Activated naive CD8-positive, alpha-beta T cell treated with anti-CD3 and anti-CD28 coated beads, Interleukin-2, amount 50 U/mL, for 24 hours (primary cell): Measurements from ENCODE around the gene DNAJB11.
"Not testable (repeated sequence)": the region's sequence is repeated elsewhere in the genome, so short reads cannot be mapped to it uniquely, and the experiment has no call there.

Source experiments
- ATAC-seq: fragments of 150-1000 bp; cut with Tn5 transposase; one replicate; pipeline ENCODE4 v1.10.0; 2021
- DNase-seq: peaks from one replicate; pipeline ENCODE4 v3.0.0; 2021
- H3K27ac Mint-ChIP-seq: one replicate; pipeline ENCODE4 v1.8.0; 2021; ENCODE audit warnings: mild to moderate bottlenecking, mixed read lengths
- H3K27me3 Mint-ChIP-seq: one replicate; pipeline ENCODE4 v1.8.0; 2021; ENCODE audit warnings: mixed read lengths
- H3K36me3 Mint-ChIP-seq: one replicate; pipeline ENCODE4 v1.8.0; 2021; ENCODE audit warnings: low read depth, mixed read lengths
- H3K4me1 Mint-ChIP-seq: one replicate; pipeline ENCODE4 v1.8.0; 2021; ENCODE audit warnings: mixed read lengths
- H3K4me3 Mint-ChIP-seq: one replicate; pipeline ENCODE4 v1.8.0; 2021; ENCODE audit warnings: mild to moderate bottlenecking, moderate library complexity, mixed read lengths
- H3K9me3 Mint-ChIP-seq: one replicate; pipeline ENCODE4 v1.8.0; 2021; ENCODE audit warnings: mixed read lengths

DNAJB11 gene

GRCh38 chr3:186536883-186537844 is 33.4 kb upstream of the DNAJB11 start:
- no peaks in the 10 kb centered on the region for H3K27me3 Mint-ChIP-seq
- no peaks in the 10 kb centered on the region for H3K9me3 Mint-ChIP-seq
- peak overlapping the region; percentile 87 for H3K27ac Mint-ChIP-seq
- peaks cover 2% of the 10 kb centered on the region for H3K36me3 Mint-ChIP-seq
- ATAC-seq = no peak
- peaks cover 92% of the 10 kb centered on the region for H3K4me1 Mint-ChIP-seq
- DNase-seq = no peak
- peak overlapping the region; percentile 33 for H3K4me3 Mint-ChIP-seq

- peaks cover 2% of the 10 kb centered on the region for H3K36me3 Mint-ChIP-seq
- peaks cover 76% of the 10 kb centered on the region for H3K4me1 Mint-ChIP-seq
- H3K9me3 Mint-ChIP-seq = no peaks in the 10 kb centered on the region
- H3K27me3 Mint-ChIP-seq = no peaks in the 10 kb centered on the region
- no peak overlapping the region for H3K4me3 Mint-ChIP-seq
- ATAC-seq (peak; percentile 4), DNase-seq (no peak)
- peak overlapping the region; percentile 60 for H3K27ac Mint-ChIP-seq
Measured at GRCh38 chr3:186538779-186539178, 31.7 kb upstream of the DNAJB11 start.

- ATAC-seq (peak; percentile 75), DNase-seq (peak; percentile 81)
- Mint-ChIP-seq H3K4me3 (no peak overlapping the region), H3K9me3 (no peaks in the 10 kb centered on the region), H3K4me1 (peaks cover 60% of the 10 kb centered on the region), H3K27ac (peak overlapping the region; percentile 50), H3K27me3 (no peaks in the 10 kb centered on the region), H3K36me3 (peaks cover 6% of the 10 kb centered on the region)
Measured at GRCh38 chr3:186540221-186540834, 30.2 kb upstream of the DNAJB11 start.

- Mint-ChIP-seq H3K27ac (peak overlapping the region; percentile 50), H3K27me3 (no peaks in the 10 kb centered on the region), H3K4me3 (no peak overlapping the region), H3K9me3 (no peaks in the 10 kb centered on the region), H3K36me3 (peaks cover 6% of the 10 kb centered on the region), H3K4me1 (peaks cover 55% of the 10 kb centered on the region)
- no peak for ATAC-seq
- DNase-seq = no peak
Measured at GRCh38 chr3:186540835-186541226, 29.7 kb upstream of the DNAJB11 start.

GRCh38 chr3:186544281-186544680 is 26.2 kb upstream of the DNAJB11 start, which contains the start of gene CRYGS:
Gene CRYGS, minus strand, starts transcription at chr3:186544380. Its CDS starts 54 bp downstream, at chr3:186544326.
- Mint-ChIP-seq H3K36me3 (peaks cover 13% of the 10 kb centered on the region), H3K27ac (no peak within 1 kb of the TSS), H3K4me3 (no peak within 1 kb of the TSS), H3K27me3 (no peaks in the 10 kb centered on the region), H3K4me1 (peaks cover 21% of the 10 kb centered on the region), H3K9me3 (no peaks in the 10 kb centered on the region)
- ATAC-seq (no peak), DNase-seq (no peak)

GRCh38 chr3:186549497-186549896 is 21.0 kb upstream of the DNAJB11 start:
- Mint-ChIP-seq H3K27me3 (no peaks in the 10 kb centered on the region), H3K36me3 (peaks cover 28% of the 10 kb centered on the region), H3K4me3 (no peak overlapping the region)

GRCh38 chr3:186551387-186551786 is 19.1 kb upstream of the DNAJB11 start:
- Mint-ChIP-seq H3K4me1 (no peaks in the 10 kb centered on the region), H3K36me3 (peaks cover 35% of the 10 kb centered on the region), H3K4me3 (no peak overlapping the region), H3K27ac (no peak overlapping the region), H3K9me3 (no peaks in the 10 kb centered on the region), H3K27me3 (no peaks in the 10 kb centered on the region)
- DNase-seq (no peak), ATAC-seq (no peak)

More at GRCh38 chr3:186549497-186549896, 21.0 kb upstream of the DNAJB11 start:
- Mint-ChIP-seq H3K9me3 (no peaks in the 10 kb centered on the region), H3K27ac (no peak overlapping the region), H3K4me1 (no peaks in the 10 kb centered on the region)
- DNase-seq = no peak
- ATAC-seq = no peak

- ATAC-seq (no peak), DNase-seq (no peak)
- Mint-ChIP-seq H3K27ac (no peak overlapping the region), H3K4me1 (peaks cover 2% of the 10 kb centered on the region), H3K27me3 (no peaks in the 10 kb centered on the region), H3K4me3 (no peak overlapping the region), H3K36me3 (peaks cover 40% of the 10 kb centered on the region), H3K9me3 (no peaks in the 10 kb centered on the region)
Measured at GRCh38 chr3:186552408-186553031, 18.0 kb upstream of the DNAJB11 start.

- Mint-ChIP-seq H3K27me3 (no peaks in the 10 kb centered on the region), H3K9me3 (no peaks in the 10 kb centered on the region), H3K4me3 (no peak overlapping the region), H3K36me3 (peaks cover 28% of the 10 kb centered on the region), H3K4me1 (peaks cover 58% of the 10 kb centered on the region), H3K27ac (no peak overlapping the region)
- DNase-seq (no peak), ATAC-seq (no peak)
Measured at GRCh38 chr3:186564586-186564985, 5.9 kb upstream of the DNAJB11 start.

GRCh38 chr3:186566772-186567071 is 3.8 kb upstream of the DNAJB11 start:
- Mint-ChIP-seq H3K9me3 (no peaks in the 10 kb centered on the region), H3K4me1 (peaks cover 62% of the 10 kb centered on the region), H3K27ac (peak overlapping the region; percentile 85), H3K36me3 (peaks cover 23% of the 10 kb centered on the region), H3K4me3 (peak overlapping the region; percentile 97), H3K27me3 (peaks cover 3% of the 10 kb centered on the region)
- ATAC-seq (no peak), DNase-seq (no peak)

- Mint-ChIP-seq H3K4me3 (peak within 1 kb of the TSS; percentile 97), H3K9me3 (no peaks in the 10 kb centered on the region), H3K27me3 (peaks cover 3% of the 10 kb centered on the region), H3K27ac (peak within 1 kb of the TSS; percentile 85), H3K4me1 (peaks cover 63% of the 10 kb centered on the region), H3K36me3 (peaks cover 17% of the 10 kb centered on the region)
- DNase-seq = peak; percentile 96
- peak; percentile 55 for ATAC-seq
Measured at GRCh38 chr3:186567072-186567921, 3.2 kb upstream of the DNAJB11 start, which contains the start of gene TBCCD1. Gene TBCCD1, minus strand, starts transcription at chr3:186567339. Its CDS starts 3,010 bp downstream, at chr3:186564329.

GRCh38 chr3:186569361-186569760 is 1.2 kb upstream of the DNAJB11 start:
- H3K4me3 Mint-ChIP-seq = peak overlapping the region; percentile 97
- H3K4me1 Mint-ChIP-seq = peaks cover 63% of the 10 kb centered on the region
- peak overlapping the region; percentile 91 for H3K27ac Mint-ChIP-seq
- not testable (repeated sequence) for ATAC-seq, DNase-seq, H3K27me3 Mint-ChIP-seq, H3K9me3 Mint-ChIP-seq
- peaks cover 21% of the 10 kb centered on the region for H3K36me3 Mint-ChIP-seq

GRCh38 chr3:186569779-186570095 is 783 bp upstream of the DNAJB11 start:
- Mint-ChIP-seq H3K9me3 (no peaks in the 10 kb centered on the region), H3K27me3 (peaks cover 3% of the 10 kb centered on the region), H3K36me3 (peaks cover 23% of the 10 kb centered on the region), H3K4me3 (peak overlapping the region; percentile 97), H3K4me1 (peaks cover 63% of the 10 kb centered on the region), H3K27ac (peak overlapping the region; percentile 91)
- ATAC-seq (no peak), DNase-seq (no peak)
